Epithelial cell of esophagus (primary cell): ENCODE results near the gene FRA10AC1.

ENCODE experiments used
- DNase-seq: peaks from one replicate; pipeline ENCODE4 v3.0.0; 2010; ENCODE audit warnings: low read depth
- H3K4me3 ChIP-seq: 2 replicates; pipeline ENCODE4 v1.5.1; 2011; ENCODE audit warnings: mild to moderate bottlenecking, low read length, control low read depth
- TF ChIP-seq, protein P1 (sequence below): IDR thresholded peaks from 2 replicates; pipeline ENCODE4 v1.5.1; 2011; ENCODE audit warnings: low read depth, mild to moderate bottlenecking, low read length, control low read depth, inconsistent platforms; ENCODE audit not compliant: insufficient read depth; ENCODE audit errors: missing control alignments

The FRA10AC1 gene

GRCh38 chr10:93672022-93672678, 30.2 kb downstream of the FRA10AC1 start:
- TF ChIP-seq, protein P1, sequence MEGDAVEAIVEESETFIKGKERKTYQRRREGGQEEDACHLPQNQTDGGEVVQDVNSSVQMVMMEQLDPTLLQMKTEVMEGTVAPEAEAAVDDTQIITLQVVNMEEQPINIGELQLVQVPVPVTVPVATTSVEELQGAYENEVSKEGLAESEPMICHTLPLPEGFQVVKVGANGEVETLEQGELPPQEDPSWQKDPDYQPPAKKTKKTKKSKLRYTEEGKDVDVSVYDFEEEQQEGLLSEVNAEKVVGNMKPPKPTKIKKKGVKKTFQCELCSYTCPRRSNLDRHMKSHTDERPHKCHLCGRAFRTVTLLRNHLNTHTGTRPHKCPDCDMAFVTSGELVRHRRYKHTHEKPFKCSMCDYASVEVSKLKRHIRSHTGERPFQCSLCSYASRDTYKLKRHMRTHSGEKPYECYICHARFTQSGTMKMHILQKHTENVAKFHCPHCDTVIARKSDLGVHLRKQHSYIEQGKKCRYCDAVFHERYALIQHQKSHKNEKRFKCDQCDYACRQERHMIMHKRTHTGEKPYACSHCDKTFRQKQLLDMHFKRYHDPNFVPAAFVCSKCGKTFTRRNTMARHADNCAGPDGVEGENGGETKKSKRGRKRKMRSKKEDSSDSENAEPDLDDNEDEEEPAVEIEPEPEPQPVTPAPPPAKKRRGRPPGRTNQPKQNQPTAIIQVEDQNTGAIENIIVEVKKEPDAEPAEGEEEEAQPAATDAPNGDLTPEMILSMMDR: no peak
- no peak for DNase-seq
- no peak overlapping the region for H3K4me3 ChIP-seq

DNA sequence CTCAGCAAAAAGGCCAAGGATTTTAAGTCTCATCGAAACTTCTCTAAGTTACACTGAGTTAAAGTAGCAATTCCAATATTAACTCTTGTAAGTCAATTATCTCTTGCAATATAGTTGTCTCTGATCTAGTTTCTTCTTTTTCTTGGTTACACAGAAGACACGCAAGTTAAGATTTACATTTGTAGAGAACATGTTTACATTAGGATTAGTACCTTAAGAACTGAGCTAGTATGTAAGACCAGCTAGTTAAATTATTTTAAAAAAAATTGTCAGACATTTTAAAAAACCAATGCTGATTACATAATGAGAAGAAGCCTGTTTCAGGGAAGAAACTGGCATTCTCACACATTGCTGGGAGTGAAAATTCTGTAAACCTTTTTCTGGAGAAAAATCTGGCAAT, 31.4 kb downstream of the FRA10AC1 start:
- TF ChIP-seq, protein P1: no peak

GRCh38 chr10:93670372-93670771, 32.0 kb downstream of the FRA10AC1 start:
- DNase-seq: no peak
- TF ChIP-seq, protein P1: no peak
- no peak overlapping the region for H3K4me3 ChIP-seq

More for the DNA sequence above, 31.4 kb downstream of the FRA10AC1 start:
- no peak for DNase-seq
- H3K4me3 ChIP-seq: no peak overlapping the region

GRCh38 chr10:93667795-93668194, 34.6 kb downstream of the FRA10AC1 start:
- H3K4me3 ChIP-seq: no peak overlapping the region
- TF ChIP-seq, protein P1: no peak
- DNase-seq: no peak

GRCh38 chr10:93666030-93666429, 36.4 kb downstream of the FRA10AC1 start:
- H3K4me3 ChIP-seq: no peak overlapping the region
- no peak for DNase-seq
- TF ChIP-seq, protein P1: no peak

- TF ChIP-seq, protein P1: no peak
- no peak overlapping the region for H3K4me3 ChIP-seq
- no peak for DNase-seq
These were observed 44.6 kb downstream of the FRA10AC1 start for GRCh38 chr10:93657757-93658156.

DNA sequence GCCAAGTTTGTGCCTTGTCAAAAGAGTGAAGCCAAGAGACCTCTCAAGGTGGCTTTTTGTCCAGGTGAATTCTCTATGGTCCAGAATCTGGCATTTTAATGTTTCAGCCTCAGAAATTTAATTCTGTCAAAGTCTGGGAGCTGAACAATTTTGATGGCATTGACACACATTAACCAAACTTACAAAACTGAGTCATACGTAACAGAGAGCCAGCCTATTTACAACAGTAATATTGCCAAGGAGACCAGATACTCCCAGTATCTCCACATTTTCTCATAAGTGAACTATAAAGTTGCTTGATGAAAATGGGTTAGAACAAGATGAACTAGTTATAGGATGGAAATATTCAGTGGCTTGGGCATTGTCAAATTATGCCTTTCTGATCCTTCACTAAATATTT, 46.2 kb downstream of the FRA10AC1 start:
- TF ChIP-seq, protein P1: no peak
- DNase-seq: peak; percentile 4
- no peak overlapping the region for H3K4me3 ChIP-seq
